Measurements from ENCODE around the gene HBQ1.
"Not testable (repeated sequence)": the region's sequence is repeated elsewhere in the genome, so short reads cannot be mapped to it uniquely, and the experiment has no call there.

HBQ1 gene

DNA sequence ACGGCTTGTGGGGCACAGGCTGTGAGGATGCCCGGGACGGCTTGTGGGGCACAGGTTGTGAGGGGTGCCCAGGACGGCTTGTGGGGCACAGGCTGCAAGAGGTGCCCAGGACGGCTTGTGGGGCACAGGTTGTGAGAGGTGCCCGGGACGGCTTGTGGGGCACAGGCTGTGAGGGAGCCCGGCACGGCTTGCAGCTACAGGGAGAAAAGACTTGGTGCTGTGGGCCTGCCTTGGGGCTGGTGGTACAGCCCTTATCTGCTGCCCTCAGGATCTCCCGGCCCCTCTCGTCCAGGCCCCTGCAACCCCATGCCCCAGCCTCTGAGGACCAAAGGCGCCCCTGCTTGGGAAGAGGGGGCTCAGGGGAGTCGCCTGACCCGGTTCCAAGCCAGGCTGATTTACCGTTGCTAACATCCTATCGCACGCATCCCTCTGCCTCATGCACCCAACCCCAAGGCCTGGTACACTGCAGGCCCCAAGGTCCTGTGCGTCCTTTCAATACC is 19.5 kb upstream of the HBQ1 start:
- no peak for DNase-seq (ENCODE audit: low spot score)

DNA sequence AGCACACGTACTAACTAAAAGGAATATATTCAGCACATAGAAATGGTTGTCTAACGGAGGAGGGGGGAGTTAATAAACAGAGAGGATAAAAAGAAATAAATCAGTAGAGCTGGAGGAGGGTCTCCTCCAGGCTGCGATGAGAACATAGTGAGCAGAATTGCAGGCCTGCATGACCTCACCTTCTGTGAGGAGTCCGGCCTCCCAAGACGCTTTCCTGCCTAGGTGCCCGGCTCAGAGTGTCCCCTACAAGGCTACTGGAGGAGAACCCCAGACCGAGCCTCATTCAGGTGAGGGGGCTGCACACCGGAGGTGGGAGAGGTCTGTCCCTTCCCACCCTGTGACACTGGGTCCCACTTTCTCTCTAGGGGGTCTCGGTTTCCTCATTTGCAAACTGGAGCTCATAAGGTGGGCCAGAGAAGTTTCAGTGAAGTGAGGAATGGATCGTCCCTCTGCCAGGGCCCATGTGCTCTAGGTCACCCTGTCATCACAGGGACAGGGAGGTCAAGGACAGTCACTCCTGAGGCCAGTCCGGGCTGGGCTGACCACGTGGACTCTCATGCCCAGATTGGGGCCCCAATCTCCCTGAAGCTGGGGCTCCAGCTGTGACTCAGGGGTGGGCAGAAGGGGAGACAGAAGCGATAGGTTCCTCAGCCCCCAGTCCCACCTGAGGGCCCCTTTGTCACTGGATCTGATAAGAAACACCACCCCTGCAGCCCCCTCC is 17.8 kb upstream of the HBQ1 start:
- DNase-seq (ENCODE audit: low spot score) = no peak

DNA sequence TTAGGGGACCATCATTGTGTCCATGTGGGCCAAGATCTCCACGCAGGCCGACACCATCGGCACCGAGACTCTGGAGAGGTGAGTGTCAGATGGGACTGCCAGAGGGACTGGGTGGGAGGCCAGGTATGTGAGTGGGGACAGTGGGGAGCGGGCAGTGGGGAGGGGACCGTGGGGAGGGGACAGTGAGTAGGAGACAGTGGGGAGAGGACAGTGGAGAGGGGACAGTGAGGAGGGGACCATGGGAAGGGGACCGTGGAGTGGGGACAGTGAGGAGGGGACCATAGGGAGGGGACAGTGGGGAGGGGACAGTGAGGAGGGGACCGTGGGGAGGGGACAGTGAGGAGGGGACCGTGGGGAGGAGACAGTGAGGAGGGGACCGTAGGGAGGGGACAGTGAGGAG is 17.1 kb upstream of the HBQ1 start:
- DNase-seq (ENCODE audit: low spot score) = not testable (repeated sequence)

DNA sequence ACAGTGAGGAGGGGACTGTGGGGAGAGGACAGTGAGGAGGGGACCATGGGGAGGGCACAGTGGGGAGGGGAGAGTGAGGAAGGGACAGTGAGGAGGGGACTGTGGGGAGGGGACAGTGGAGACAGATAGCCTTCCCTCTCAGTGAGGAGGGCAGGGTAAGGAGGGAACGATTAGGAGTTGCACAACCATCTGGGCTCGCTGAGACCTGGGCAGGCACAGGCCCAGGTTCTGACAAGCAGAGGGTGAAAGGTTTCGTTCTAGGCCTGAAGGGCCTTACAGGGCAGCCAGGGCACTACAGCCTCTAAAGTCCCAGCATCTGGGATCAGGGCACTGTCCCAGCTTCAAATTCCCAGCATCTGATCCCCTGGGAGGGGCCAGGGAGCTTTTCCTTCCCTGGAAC is 16.6 kb upstream of the HBQ1 start:
- DNase-seq (ENCODE audit: low spot score) = not testable (repeated sequence)

DNA sequence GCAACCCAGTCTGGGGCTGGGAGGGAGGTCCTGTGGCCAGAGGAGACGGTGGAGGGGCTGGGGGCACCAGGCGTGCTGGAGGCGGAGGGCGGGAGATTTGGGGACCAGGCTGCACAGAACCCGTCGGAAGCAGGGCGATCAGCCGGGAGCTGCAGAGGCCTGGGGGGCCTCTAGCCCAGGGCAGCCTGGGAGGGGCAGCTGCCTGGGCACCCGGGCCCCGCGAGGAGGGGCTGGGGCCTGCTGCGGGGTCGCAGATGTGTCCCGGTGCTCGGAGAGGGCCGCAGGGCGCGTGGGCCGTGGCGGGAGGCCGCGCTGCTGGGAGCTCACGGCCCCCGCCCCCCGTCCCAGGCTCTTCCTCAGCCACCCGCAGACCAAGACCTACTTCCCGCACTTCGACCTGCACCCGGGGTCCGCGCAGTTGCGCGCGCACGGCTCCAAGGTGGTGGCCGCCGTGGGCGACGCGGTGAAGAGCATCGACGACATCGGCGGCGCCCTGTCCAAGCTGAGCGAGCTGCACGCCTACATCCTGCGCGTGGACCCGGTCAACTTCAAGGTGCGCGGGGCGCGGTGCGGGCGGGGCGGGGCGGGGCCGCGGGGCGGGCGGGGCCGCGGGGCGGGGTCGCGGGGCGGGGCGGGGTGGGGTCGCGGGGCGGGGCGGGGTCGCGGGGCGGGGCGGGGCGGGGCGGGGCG is 16.0 kb upstream of the HBQ1 start:
- DNase-seq (ENCODE audit: low spot score) = not testable (repeated sequence)

DNA sequence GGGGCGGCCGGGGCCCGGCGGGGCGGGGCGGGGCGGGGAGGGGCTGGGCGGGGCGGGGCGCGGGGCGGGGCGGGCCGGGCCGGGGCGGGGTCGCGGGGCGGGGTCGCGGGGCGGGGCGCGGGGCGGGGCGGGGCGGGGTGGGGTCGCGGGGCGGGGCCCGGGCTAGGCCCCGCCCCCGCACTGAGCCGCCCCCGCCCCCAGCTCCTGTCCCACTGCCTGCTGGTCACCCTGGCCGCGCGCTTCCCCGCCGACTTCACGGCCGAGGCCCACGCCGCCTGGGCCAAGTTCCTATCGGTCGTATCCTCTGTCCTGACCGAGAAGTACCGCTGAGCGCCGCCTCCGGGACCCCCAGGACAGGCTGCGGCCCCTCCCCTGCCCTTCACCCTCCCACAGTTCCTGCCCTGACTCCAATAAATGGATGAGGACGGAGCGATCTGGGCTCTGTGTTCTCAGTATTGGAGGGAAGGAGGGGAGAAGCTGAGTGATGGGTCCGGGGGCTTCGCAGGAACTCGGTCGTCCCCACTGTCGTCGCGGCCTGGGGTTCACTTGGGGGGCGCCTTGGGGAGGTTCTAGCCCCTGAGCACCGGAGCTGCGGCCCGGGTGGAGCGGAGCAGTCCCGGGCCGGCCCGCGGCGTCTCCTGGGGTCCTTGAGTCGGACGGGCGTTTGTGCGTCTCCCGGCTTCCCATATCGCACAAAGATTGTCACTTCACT is 15.3 kb upstream of the HBQ1 start:
- no peak for DNase-seq (ENCODE audit: low spot score)

DNA sequence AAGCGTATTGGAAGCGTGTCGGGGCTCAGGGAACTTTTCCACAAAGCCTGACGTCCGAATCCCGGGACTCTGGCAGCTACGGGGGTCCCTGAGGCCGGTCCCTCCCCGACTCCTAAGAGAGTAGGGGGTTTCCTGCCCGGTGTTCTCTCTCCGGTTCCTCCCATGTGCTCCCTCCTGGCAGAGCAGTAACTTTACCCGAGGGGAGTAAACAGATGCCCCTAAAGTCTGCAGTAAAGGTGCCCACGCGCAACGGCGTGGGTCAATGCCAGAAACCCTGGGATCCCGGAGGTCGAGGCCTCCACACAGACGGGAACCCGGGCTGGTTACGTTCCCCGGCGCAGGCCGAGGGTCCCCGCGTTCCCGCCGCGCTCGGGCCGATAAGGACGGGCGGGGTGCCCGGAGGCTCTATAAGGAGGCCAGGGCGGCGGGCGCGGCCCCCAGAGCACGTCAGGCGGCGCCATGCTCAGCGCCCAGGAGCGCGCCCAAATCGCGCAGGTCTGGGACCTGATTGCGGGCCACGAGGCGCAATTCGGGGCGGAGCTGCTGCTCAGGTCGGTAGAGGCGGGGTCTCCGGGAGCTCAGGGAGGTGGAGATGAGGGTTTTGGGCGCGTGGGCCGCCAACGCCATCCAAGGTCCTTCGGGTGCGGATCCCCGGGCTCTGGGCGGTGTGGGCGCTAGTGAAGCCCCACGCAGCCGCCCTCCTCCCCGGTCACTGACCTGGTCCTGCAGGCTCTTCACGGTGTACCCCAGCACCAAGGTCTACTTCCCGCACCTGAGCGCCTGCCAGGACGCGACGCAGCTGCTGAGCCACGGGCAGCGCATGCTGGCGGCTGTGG is 14.5 kb upstream of the HBQ1 start, which contains the start of gene HBM:
Gene HBM, plus strand, starts transcription at position 440 of the 836 bp plus-strand sequence. Its CDS starts 20 bp downstream, at position 460.
- DNase-seq (ENCODE audit: low spot score) = no peak

DNA sequence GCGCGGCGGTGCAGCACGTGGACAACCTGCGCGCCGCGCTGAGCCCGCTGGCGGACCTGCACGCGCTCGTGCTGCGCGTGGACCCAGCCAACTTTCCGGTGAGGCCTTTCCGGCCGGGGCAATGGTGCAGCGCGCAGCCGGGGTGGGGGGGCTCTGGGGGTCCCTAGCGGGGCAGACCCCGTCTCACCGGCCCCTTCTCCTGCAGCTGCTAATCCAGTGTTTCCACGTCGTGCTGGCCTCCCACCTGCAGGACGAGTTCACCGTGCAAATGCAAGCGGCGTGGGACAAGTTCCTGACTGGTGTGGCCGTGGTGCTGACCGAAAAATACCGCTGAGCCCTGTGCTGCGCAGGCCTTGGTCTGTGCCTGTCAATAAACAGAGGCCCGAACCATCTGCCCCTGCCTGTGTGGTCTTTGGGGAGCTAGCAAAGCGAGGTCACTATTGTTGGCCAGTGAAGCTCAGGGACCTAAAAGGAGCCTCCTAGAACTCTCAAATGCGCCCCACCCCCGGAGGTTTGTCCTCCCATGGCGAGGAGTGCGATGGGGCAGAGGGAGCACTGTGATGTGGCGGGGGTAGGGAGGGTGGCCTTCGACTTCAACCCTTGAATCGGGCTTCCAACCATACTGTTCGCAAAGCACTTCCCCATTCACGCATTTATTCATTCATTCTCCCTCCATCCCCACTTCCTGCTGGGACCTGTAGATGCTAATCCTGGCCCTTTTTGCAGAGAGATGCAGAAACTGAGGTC is 13.7 kb upstream of the HBQ1 start:
- no peak for DNase-seq (ENCODE audit: low spot score)

DNA sequence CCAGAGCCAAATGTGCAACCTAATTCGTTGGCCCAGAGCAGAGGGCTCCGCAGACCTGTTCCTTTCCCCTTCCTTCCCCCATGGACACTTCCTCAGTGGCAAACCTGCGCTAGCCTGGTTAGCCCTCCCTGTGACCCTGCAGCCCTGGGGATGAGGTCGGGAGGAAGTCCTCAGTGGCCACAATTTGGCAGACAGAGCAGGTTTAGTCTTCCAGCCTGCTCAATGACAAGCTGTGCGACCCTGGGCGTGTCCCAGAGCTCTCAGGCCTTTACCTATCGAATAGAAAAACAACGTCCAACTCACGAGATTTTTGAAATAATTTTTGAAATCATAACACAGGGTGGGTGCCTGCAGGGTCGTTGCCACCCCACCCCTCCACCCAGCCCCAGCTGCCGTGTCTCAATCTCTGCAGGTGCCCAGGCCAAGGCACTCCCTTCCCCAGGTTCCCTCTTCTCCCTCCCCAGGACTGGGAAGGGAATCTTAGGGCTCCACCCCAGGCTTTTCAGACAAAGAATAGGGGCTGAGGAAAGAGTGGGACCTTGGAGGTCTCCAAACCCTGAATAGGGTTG is 13.1 kb upstream of the HBQ1 start:
- DNase-seq (ENCODE audit: low spot score) = no peak

DNA sequence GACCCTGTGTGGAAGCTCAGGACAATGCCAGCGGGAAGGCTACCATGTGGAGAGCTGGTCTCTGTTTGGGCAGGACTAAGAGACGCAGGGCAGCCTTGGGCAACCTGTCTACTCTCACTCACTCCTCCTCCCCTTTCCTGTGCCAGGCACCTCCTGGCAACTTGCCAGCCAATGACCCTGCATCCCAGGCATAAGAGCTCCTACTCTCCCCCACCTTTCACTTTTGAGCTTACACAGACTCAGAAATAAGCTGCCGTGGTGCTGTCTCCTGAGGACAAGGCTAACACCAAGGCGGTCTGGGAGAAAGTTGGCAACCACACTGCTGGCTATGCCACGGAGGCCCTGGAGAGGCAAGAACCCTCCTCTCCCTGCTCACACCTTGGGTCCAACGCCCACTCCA is 11.8 kb upstream of the HBQ1 start:
- no peak for DNase-seq (ENCODE audit: low spot score)

DNA sequence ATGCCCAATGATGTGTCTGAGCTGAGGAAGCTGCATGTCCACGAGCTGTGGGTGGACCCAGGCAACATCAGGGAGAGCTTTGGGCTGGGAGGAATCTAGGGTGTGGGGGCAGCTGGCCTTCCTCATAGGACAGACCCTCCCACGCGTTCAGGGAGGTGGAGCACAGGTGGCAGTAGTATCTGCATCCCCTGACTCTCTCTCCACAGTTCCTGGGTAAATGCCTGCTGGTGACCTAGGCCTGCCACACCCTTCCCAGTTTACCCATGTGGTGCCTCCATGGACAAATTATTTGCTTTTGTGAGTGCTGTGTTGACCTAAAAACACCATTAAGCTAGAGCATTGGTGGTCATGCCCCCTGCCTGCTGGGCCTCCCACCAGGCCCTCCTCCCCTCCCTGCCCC is 11.2 kb upstream of the HBQ1 start:
- no peak for DNase-seq (ENCODE audit: low spot score)

DNA sequence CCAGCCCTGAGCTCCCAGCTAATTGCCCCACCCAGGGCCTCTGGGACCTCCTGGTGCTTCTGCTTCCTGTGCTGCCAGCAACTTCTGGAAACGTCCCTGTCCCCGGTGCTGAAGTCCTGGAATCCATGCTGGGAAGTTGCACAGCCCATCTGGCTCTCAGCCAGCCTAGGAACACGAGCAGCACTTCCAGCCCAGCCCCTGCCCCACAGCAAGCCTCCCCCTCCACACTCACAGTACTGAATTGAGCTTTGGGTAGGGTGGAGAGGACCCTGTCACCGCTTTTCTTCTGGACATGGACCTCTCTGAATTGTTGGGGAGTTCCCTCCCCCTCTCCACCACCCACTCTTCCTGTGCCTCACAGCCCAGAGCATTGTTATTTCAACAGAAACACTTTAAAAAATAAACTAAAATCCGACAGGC is 10.2 kb upstream of the HBQ1 start:
- not testable (repeated sequence) for DNase-seq (ENCODE audit: low spot score)

DNA sequence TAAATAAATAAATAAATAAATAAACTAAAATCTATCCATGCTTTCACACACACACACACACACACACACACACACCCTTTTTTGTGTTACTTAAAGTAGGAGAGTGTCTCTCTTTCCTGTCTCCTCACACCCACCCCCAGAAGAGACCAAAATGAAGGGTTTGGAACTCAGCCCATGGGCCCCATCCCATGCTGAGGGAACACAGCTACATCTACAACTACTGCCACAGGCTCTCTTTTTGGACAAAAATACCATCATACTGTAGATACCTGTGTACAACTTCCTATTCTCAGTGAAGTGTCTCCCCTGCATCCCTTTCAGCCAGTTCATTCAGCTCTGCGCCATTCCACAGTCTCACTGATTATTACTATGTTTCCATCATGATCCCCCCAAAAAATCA is 9.5 kb upstream of the HBQ1 start:
- no peak for DNase-seq (ENCODE audit: low spot score)

DNA sequence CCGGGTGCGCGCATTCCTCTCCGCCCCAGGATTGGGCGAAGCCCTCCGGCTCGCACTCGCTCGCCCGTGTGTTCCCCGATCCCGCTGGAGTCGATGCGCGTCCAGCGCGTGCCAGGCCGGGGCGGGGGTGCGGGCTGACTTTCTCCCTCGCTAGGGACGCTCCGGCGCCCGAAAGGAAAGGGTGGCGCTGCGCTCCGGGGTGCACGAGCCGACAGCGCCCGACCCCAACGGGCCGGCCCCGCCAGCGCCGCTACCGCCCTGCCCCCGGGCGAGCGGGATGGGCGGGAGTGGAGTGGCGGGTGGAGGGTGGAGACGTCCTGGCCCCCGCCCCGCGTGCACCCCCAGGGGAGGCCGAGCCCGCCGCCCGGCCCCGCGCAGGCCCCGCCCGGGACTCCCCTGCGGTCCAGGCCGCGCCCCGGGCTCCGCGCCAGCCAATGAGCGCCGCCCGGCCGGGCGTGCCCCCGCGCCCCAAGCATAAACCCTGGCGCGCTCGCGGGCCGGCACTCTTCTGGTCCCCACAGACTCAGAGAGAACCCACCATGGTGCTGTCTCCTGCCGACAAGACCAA is 7.8 kb upstream of the HBQ1 start, which contains the start of gene HBA2:
Gene HBA2, plus strand, starts transcription at position 503 of the 568 bp plus-strand sequence. Its CDS starts 37 bp downstream, at position 540.
- not testable (repeated sequence) for DNase-seq (ENCODE audit: low spot score)

DNA sequence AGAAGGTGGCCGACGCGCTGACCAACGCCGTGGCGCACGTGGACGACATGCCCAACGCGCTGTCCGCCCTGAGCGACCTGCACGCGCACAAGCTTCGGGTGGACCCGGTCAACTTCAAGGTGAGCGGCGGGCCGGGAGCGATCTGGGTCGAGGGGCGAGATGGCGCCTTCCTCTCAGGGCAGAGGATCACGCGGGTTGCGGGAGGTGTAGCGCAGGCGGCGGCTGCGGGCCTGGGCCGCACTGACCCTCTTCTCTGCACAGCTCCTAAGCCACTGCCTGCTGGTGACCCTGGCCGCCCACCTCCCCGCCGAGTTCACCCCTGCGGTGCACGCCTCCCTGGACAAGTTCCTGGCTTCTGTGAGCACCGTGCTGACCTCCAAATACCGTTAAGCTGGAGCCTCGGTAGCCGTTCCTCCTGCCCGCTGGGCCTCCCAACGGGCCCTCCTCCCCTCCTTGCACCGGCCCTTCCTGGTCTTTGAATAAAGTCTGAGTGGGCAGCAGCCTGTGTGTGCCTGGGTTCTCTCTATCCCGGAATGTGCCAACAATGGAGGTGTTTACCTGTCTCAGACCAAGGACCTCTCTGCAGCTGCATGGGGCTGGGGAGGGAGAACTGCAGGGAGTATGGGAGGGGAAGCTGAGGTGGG is 6.9 kb upstream of the HBQ1 start:
- not testable (repeated sequence) for DNase-seq (ENCODE audit: low spot score)

DNA sequence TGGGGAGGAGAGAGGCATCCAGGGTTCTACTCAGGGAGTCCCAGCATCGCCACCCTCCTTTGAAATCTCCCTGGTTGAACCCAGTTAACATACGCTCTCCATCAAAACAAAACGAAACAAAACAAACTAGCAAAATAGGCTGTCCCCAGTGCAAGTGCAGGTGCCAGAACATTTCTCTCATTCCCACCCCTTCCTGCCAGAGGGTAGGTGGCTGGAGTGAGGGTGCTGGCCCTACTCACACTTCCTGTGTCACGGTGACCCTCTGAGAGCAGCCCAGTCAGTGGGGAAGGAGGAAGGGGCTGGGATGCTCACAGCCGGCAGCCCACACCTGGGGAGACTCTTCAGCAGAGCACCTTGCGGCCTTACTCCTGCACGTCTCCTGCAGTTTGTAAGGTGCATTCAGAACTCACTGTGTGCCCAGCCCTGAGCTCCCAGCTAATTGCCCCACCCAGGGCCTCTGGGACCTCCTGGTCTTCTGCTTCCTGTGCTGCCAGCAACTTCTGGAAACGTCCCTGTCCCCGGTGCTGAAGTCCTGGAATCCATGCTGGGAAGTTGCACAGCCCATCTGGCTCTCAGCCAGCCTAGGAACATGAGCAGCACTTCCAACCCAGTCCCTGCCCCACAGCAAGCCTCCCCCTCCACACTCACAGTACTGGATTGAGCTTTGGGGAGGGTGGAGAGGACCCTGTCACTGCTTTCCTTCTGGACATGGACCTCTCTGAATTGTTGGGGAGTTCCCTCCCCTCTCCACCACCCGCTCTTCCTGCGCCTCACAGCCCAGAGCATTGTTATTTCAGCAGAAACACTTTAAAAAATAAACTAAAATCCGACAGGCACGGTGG is 6.1 kb upstream of the HBQ1 start:
- not testable (repeated sequence) for DNase-seq (ENCODE audit: low spot score)

DNA sequence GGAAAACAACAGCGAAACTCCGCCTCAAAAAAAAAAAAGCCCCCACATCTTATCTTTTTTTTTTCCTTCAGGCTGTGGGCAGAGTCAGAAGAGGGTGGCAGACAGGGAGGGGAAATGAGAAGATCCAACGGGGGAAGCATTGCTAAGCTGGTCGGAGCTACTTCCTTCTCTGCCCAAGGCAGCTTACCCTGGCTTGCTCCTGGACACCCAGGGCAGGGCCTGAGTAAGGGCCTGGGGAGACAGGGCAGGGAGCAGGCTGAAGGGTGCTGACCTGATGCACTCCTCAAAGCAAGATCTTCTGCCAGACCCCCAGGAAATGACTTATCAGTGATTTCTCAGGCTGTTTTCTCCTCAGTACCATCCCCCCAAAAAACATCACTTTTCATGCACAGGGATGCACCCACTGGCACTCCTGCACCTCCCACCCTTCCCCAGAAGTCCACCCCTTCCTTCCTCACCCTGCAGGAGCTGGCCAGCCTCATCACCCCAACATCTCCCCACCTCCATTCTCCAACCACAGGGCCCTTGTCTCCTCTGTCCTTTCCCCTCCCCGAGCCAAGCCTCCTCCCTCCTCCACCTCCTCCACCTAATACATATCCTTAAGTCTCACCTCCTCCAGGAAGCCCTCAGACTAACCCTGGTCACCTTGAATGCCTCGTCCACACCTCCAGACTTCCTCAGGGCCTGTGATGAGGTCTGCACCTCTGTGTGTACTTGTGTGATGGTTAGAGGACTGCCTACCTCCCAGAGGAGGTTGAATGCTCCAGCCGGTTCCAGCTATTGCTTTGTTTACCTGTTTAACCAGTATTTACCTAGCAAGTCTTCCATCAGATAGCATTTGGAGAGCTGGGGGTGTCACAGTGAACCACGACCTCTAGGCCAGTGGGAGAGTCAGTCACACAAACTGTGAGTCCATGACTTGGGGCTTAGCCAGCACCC is 5.0 kb upstream of the HBQ1 start:
- DNase-seq (ENCODE audit: low spot score) = no peak

DNA sequence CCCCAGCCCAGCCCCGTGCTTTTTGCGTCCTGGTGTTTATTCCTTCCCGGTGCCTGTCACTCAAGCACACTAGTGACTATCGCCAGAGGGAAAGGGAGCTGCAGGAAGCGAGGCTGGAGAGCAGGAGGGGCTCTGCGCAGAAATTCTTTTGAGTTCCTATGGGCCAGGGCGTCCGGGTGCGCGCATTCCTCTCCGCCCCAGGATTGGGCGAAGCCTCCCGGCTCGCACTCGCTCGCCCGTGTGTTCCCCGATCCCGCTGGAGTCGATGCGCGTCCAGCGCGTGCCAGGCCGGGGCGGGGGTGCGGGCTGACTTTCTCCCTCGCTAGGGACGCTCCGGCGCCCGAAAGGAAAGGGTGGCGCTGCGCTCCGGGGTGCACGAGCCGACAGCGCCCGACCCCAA is 4.3 kb upstream of the HBQ1 start:
- DNase-seq (ENCODE audit: low spot score) = not testable (repeated sequence)
